B cell (primary cell): ENCODE results near the gene MUTYH. TPM values are rescaled to one million over a fixed set of nuclear protein-coding genes. Genes with fewer than 3 reads are reported as not detected.

Source experiments
- ATAC-seq: fragments of 200-7000 bp; cut with Tn5 transposase; one replicate; pipeline ENCODE4 v1.10.0; 2021; ENCODE audit warnings: low read depth, mild to moderate bottlenecking, moderate number of reproducible peaks, moderate library complexity
- CTCF ChIA-PET: fragments of 350-600 bp; sonication (Branson Sonifier 250); formaldehyde crosslinking; loops from one replicate; lab custom pipeline; 2021; ENCODE audit warnings: antibody characterized with exemption, inconsistent platforms; lab: Charles Lee
- POLR2A ChIA-PET: fragments of 350-600 bp; sonication (Branson Sonifier 250); formaldehyde crosslinking; loops from one replicate; lab custom pipeline; 2021; ENCODE audit warnings: antibody characterized with exemption; lab: Charles Lee
- DNase-seq: peaks from one replicate; pipeline ENCODE4 v3.0.0; 2013
- H2AFZ ChIP-seq: 2 replicates; pipeline ENCODE4 v1.6.1; 2012; ENCODE audit warnings: mild to moderate bottlenecking, low read depth, low read length; ENCODE audit not compliant: insufficient read depth, poor library complexity, severe bottlenecking
- H3K27ac ChIP-seq, 2 donors: 1 replicate in 1 of 2; 2 replicates in 1 of 2; pipeline ENCODE4 v1.5.1; 2012 to 2013; ENCODE audit warnings: low read length in 2 of 2, mild to moderate bottlenecking in 2 of 2, moderate library complexity in 1 of 2
- H3K27me3 ChIP-seq, 4 experiments: fragments of 200-600 bp in 1 of 4; sonication (generic) in 1 of 4; replicated peaks in 1 of 4; 1 replicate in 2 of 4; 2 replicates in 2 of 4; pipeline versions ENCODE4 v1.6.1 to v1.7.0; 2013 to 2016; ENCODE audit warnings: low read length in 3 of 4, mild to moderate bottlenecking in 2 of 4, mixed read lengths in 1 of 4, moderate library complexity in 1 of 4; ENCODE audit not compliant: insufficient read depth in 4 of 4, control insufficient read depth in 3 of 4; ENCODE audit errors: control extremely low read depth in 1 of 4
- H3K36me3 ChIP-seq, 2 experiments: replicated peaks in 1 of 2; 1 replicate in 1 of 2; 2 replicates in 1 of 2; pipeline versions ENCODE4 v1.6.1 to v1.7.1; 2013; ENCODE audit warnings: low read length in 1 of 2; ENCODE audit not compliant: insufficient read depth in 2 of 2, control insufficient read depth in 1 of 2; ENCODE audit errors: control extremely low read depth in 1 of 2, extremely low read depth in 1 of 2
- H3K4me1 ChIP-seq, 2 donors: fragments of 200-600 bp in 1 of 2; sonication (generic) in 1 of 2; 1 replicate in 1 of 2; 2 replicates in 1 of 2; pipeline versions ENCODE4 v1.5.1 to v1.6.1; 2013 to 2017; ENCODE audit warnings: low read length in 2 of 2; ENCODE audit not compliant: control insufficient read depth in 2 of 2, insufficient read depth in 2 of 2
- H3K4me2 ChIP-seq: replicated peaks from 2 replicates; pipeline ENCODE3; 2012; ENCODE audit warnings: mild to moderate bottlenecking, low read depth, low read length; ENCODE audit not compliant: poor library complexity, severe bottlenecking
- H3K4me3 ChIP-seq, 5 experiments: fragments of 200-600 bp in 1 of 5; sonication (generic) in 1 of 5; 1 replicate in 3 of 5; 2 replicates in 2 of 5; pipeline versions ENCODE4 v1.5.1 to v1.7.0; 2011 to 2016; ENCODE audit warnings: low read length in 4 of 5, mild to moderate bottlenecking in 4 of 5, low read depth in 2 of 5, control low read depth in 1 of 5, moderate library complexity in 1 of 5; ENCODE audit not compliant: insufficient read depth in 1 of 5; ENCODE audit errors: control extremely low read depth in 1 of 5, extremely low read depth in 1 of 5
- H3K79me2 ChIP-seq: fragments of 200-600 bp; sonication (generic); one replicate; pipeline ENCODE4 v1.6.0; 2016; ENCODE audit warnings: low read length; ENCODE audit not compliant: control insufficient read depth, insufficient read depth
- H3K9ac ChIP-seq: fragments of 200-600 bp; sonication (generic); 2 replicates; pipeline ENCODE4 v1.6.1; 2017; ENCODE audit warnings: mild to moderate bottlenecking, low read length, moderate library complexity
- H3K9me3 ChIP-seq, 3 donors: one replicate each; pipeline versions ENCODE4 v1.6.1 to v1.7.1; 2013; ENCODE audit warnings: low read length in 2 of 3; ENCODE audit not compliant: control insufficient read depth in 2 of 3, insufficient read depth in 1 of 3; ENCODE audit errors: control extremely low read depth in 1 of 3
- H4K20me1 ChIP-seq: 2 replicates; pipeline ENCODE4 v1.6.0; 2012; ENCODE audit warnings: mild to moderate bottlenecking, low read length; ENCODE audit not compliant: insufficient read depth, control insufficient read depth, poor library complexity, severe bottlenecking
- H3K27ac Mint-ChIP-seq: one replicate; pipeline ENCODE4 v1.8.0; 2021; ENCODE audit warnings: mixed read lengths
- H3K27me3 Mint-ChIP-seq: one replicate; pipeline ENCODE4 v1.8.0; 2021; ENCODE audit warnings: mixed read lengths
- H3K4me1 Mint-ChIP-seq: one replicate; pipeline ENCODE4 v1.8.0; 2021; ENCODE audit warnings: mixed read lengths
- H3K4me3 Mint-ChIP-seq: one replicate; pipeline ENCODE4 v1.8.0; 2021; ENCODE audit warnings: mixed read lengths
- H3K9me3 Mint-ChIP-seq: one replicate; pipeline ENCODE4 v1.8.0; 2022; ENCODE audit warnings: mixed read lengths; ENCODE audit not compliant: insufficient read depth
- CTCF ChIP-seq: fragments of 200-600 bp; IDR thresholded peaks from one replicate; pipeline ENCODE4 v1.8.0; 2022; ENCODE audit warnings: antibody characterized with exemption, mild to moderate bottlenecking
- EZH2 ChIP-seq: IDR thresholded peaks from 2 replicates; pipeline ENCODE4 v1.6.1; 2012; ENCODE audit warnings: borderline replicate concordance, low read depth, mild to moderate bottlenecking, moderate library complexity, low read length; ENCODE audit not compliant: insufficient read depth, poor library complexity, severe bottlenecking
- WGBS: methylation state at CpG from one replicate; pipeline ENCODE4 v1.1.5; 2013; ENCODE audit warnings: missing lambda C conversion rate; ENCODE audit not compliant: insufficient coverage; 5-methylcytosine and 5-hydroxymethylcytosine counted together
- intact Hi-C: fragments of 100-400 bp; cut with micrococcal nuclease; formaldehyde crosslinking; loops from one replicate; pipeline ENCODE4 v1.10.0; 2022
- polyA plus RNA-seq: library from polyadenylated mRNA; depleted of rRNA; stranded (reverse); fragments of >200 nt; gene quantifications from 2 replicates; pipeline ENCODE4 v1.2.3, GENCODE V29; 2012
- total RNA-seq, 2 donors: library from RNA; stranded (reverse); fragments of 120-200 nt in 1 of 2; gene quantifications; 1 replicate in 1 of 2; 2 replicates in 1 of 2; pipeline versions ENCODE4 v1.2.3 to v1.2.4, GENCODE V29; 2013 to 2022

Gene MUTYH
- total and polyA plus RNA-seq, 2 donors (not counting 1 experiment from before 2014, with no cell fraction given): 65.0 to 68.5 TPM

DNA sequence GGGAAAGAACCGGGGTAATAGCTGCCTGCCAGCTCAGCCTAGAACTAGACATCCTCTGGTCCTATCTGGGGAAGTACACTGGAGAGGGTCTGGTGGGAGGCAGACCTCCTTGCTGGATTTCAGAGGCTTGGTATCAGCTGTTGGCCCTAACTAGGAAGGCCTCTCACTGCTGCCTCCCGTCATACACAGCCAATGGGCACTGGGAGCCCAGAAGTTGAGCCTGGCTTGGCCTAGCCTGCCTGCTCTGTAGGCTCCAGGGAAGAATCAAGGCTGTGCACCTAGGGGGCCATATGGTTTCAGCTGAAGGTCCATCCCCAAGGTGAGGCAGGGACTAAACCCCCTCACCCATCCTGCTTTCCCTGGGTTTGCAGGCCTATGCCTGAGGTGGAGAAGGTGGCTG is 4.3 kb upstream of the MUTYH start:
- intact Hi-C loops: no loop called here
- ChIA-PET CTCF (interaction anchor here (1.0 to 2.9 kb wide), 4 partner anchors 16 to 156 kb away, joined by 4 to 7 read pairs (median 5); partner anchors contain the start of genes CCDC163 and MMACHC), POLR2A (no interaction called here)
- ATAC-seq: no peak
- no peak overlapping the region for H2AFZ ChIP-seq
- H3K4me3 Mint-ChIP-seq: no peak overlapping the region
- no peaks in the 10 kb centered on the region for H3K9me3 ChIP-seq
- H3K27me3 Mint-ChIP-seq: no peaks in the 10 kb centered on the region
- H3K4me3 ChIP-seq: no peak overlapping the region
- H3K4me1 ChIP-seq: peaks cover 16 to 24% of the 10 kb centered on the region in 2 donors
- no peak overlapping the region for H3K27ac Mint-ChIP-seq
- no peak overlapping the region for H3K9ac ChIP-seq
- H3K4me2 ChIP-seq: no peak overlapping the region
- H3K4me1 Mint-ChIP-seq: peaks cover 23% of the 10 kb centered on the region
- TF ChIP-seq EZH2 (no peak), CTCF (no peak)
- H3K27me3 ChIP-seq: no peaks in the 10 kb centered on the region
- 100% methylated on average over 2 of the region's 2 CpGs for WGBS
- H3K27ac ChIP-seq: no peak overlapping the region
- peaks cover 0 to 46% of the 10 kb centered on the region in 2 experiments for H3K36me3 ChIP-seq
- H4K20me1 ChIP-seq: peaks cover 10% of the 10 kb centered on the region
- H3K9me3 Mint-ChIP-seq: no peaks in the 10 kb centered on the region
- peaks cover 2% of the 10 kb centered on the region for H3K79me2 ChIP-seq
- no peak for DNase-seq

DNA sequence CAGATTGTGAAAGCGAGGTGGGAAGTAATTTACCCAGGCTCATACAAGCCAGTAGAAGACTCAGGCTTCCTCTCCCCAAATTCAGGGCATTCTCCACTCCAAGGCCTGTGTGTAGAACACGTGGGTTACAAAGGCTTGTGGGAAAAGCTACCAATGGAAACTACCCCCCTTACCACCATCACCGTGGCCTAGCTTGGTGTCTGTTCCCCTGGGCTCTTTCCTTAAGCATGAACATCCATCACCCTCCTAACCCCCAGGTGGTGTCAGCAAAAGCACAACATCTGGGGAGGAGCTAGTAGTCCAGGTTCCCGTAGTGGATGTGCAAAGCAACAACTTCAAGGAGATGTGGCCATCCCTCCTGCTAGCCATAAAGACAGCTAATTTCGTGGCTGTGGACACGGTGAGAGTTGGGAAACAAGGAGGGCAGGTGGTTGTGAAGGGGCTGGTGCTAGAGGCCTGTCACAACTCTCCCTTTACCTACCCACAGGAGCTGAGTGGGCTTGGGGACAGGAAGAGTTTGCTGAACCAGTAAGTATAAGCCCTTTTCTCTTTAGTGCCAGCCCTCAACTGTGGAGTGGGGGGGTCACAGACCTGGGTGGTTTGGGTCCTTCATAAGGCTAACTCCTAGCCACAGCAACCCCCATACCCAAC is 701 bp upstream of the MUTYH start:
- no peaks in the 10 kb centered on the region for H3K9me3 Mint-ChIP-seq
- ChIA-PET POLR2A (interaction anchor here (1.2 to 3.2 kb wide), 11 partner anchors 12 to 610 kb away, joined by 4 to 76 read pairs (median 11); partner anchors contain the start of genes CCDC163, HECTD3, HPDL and MMACHC), CTCF (interaction anchor here (0.7 to 5.4 kb wide), 11 partner anchors 16 to 610 kb away, joined by 3 to 74 read pairs (median 13); partner anchors contain the start of genes CCDC163, HECTD3, MMACHC and RNU5D-1)
- DNase-seq: peak; percentile 43
- no peak for ATAC-seq
- H3K36me3 ChIP-seq: peaks cover 0 to 45% of the 10 kb centered on the region in 2 experiments
- H2AFZ ChIP-seq: peak overlapping the region; percentile 87
- H3K4me3 Mint-ChIP-seq: peak overlapping the region; percentile 91
- H3K27me3 ChIP-seq: no peaks in the 10 kb centered on the region
- peak overlapping the region; percentile 70 for H3K4me2 ChIP-seq
- intact Hi-C loops: loop anchor here (1.0 to 2.0 kb wide), 7 partner anchors 15 to 528 kb away; partner anchors contain the start of genes CCDC163, HPDL, MMACHC and NASP
- WGBS: 0% methylated on average over 1 of the region's 6 CpGs
- H3K9ac ChIP-seq: peak overlapping the region; percentile 96
- TF ChIP-seq EZH2: no peak
- no peak for TF ChIP-seq CTCF
- H3K27ac ChIP-seq: peak overlapping the region; percentile 96
- peaks cover 38% of the 10 kb centered on the region for H3K4me1 Mint-ChIP-seq
- peaks cover 18% of the 10 kb centered on the region for H3K79me2 ChIP-seq
- H3K4me1 ChIP-seq: peaks cover 20 to 33% of the 10 kb centered on the region in 2 donors
- H3K27me3 Mint-ChIP-seq: no peaks in the 10 kb centered on the region
- H4K20me1 ChIP-seq: peaks cover 10% of the 10 kb centered on the region
- peak overlapping the region; percentile 100 for H3K27ac Mint-ChIP-seq
- H3K9me3 ChIP-seq: no peaks in the 10 kb centered on the region
- H3K4me3 ChIP-seq: peak overlapping the region; percentile 83 to 97 (median 86)
